Stimulated activated CD4-positive, alpha-beta T cell treated with anti-CD3 and anti-CD28 coated beads, Interleukin-4, amount 100 ng/mL, for 4 hours (primary cell): Measurements from ENCODE around the gene HARBI1.
"Not testable (repeated sequence)": the region's sequence is repeated elsewhere in the genome, so short reads cannot be mapped to it uniquely, and the experiment has no call there.

ENCODE experiments used
- DNase-seq, 2 experiments: peaks; one replicate each; pipeline ENCODE4 v3.0.0-alpha.2; 2020

Gene HARBI1

GRCh38 chr11:46594785-46595184 is 22.2 kb downstream of the HARBI1 start:
- DNase-seq, result no peak

GRCh38 chr11:46594374-46594700 is 22.7 kb downstream of the HARBI1 start:
- no peak for DNase-seq

- DNase-seq, result peak; percentile 74
Observed at GRCh38 chr11:46593550-46594373, 23.3 kb downstream of the HARBI1 start, which contains the start of gene AMBRA1. TSS of gene AMBRA1 (minus strand) at chr11:46594023. CDS start at chr11:46548380, 45,643 bp downstream.

GRCh38 chr11:46590740-46591605 is 26.1 kb downstream of the HARBI1 start:
- no peak for DNase-seq

- no peak for DNase-seq
Observed at GRCh38 chr11:46588915-46589314, 28.1 kb downstream of the HARBI1 start.

- DNase-seq, result no peak
Observed at GRCh38 chr11:46588131-46588530, 28.9 kb downstream of the HARBI1 start.

GRCh38 chr11:46583513-46583912 is 33.5 kb downstream of the HARBI1 start:
- DNase-seq, result not testable (repeated sequence)

- no peak for DNase-seq
Observed at GRCh38 chr11:46582588-46582987, 34.4 kb downstream of the HARBI1 start.

- DNase-seq, result no peak
Observed at GRCh38 chr11:46577058-46577457, 40.0 kb downstream of the HARBI1 start.

GRCh38 chr11:46574656-46575055 is 42.4 kb downstream of the HARBI1 start:
- no peak for DNase-seq

GRCh38 chr11:46570790-46571398 is 46.1 kb downstream of the HARBI1 start:
- no peak for DNase-seq

GRCh38 chr11:46565232-46565840 is 51.7 kb downstream of the HARBI1 start:
- DNase-seq, result no peak

- DNase-seq, result no peak
Observed at GRCh38 chr11:46564459-46564858, 52.6 kb downstream of the HARBI1 start.

- no peak for DNase-seq
Observed at GRCh38 chr11:46562527-46562926, 54.5 kb downstream of the HARBI1 start.

- DNase-seq, result peak in 1 of 2 experiments; percentile 10
Observed at GRCh38 chr11:46560300-46560991, 56.6 kb downstream of the HARBI1 start.

GRCh38 chr11:46559815-46560214 is 57.2 kb downstream of the HARBI1 start:
- no peak for DNase-seq

GRCh38 chr11:46557684-46558151 is 59.3 kb downstream of the HARBI1 start:
- no peak for DNase-seq

- DNase-seq, result no peak
Observed at GRCh38 chr11:46555267-46556054, 61.6 kb downstream of the HARBI1 start.

GRCh38 chr11:46554213-46555147 is 62.5 kb downstream of the HARBI1 start:
- no peak for DNase-seq

- DNase-seq, result no peak
Observed at GRCh38 chr11:46553814-46554212, 63.2 kb downstream of the HARBI1 start.
